ENCODE measurements around the gene STAG1.
"Not testable (repeated sequence)": the region's sequence is repeated elsewhere in the genome, so short reads cannot be mapped to it uniquely, and the experiment has no call there.

STAG1 gene

DNA sequence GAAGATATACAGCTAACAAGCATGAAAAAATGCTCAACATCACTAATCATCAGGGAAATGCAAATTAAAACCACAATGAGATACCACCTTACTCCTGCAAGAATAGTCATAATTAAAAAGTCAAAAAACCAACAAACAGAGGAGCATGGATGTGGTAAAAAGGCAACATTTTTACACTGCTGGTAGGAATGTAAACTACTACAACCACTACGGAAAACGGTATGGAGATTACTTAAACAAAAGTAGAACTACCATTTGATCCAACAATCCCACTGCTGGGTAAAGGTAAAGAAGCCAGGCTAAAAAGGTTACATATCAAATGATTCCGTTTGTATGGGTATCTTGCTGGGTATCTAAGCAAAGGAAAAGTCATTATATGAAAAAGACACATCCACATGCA is 53.8 kb downstream of the STAG1 start:
- FAIRE-seq, result no peak

- FAIRE-seq, result no peak
These were observed 55.4 kb downstream of the STAG1 start for GRCh38 chr3:136696797-136697196.

DNA sequence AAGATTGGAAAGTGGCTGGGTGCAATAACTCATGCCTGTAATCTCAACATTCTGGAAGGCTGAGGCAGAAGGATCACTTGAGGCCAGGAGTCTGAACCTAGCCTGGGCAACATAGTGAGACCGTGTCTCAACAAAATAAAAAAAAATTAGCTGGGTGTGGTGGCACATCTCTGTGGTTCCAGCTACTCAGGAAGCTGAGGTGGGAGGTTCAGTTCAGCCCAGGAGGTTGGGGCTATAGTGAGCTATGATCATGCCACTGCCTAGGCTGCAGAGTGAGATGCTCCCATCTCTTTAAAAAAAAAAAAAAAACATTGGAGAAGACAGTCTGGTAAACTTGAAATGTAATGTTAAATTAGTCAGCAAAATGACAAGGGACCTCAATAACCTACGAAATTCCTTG is 57.9 kb downstream of the STAG1 start:
- FAIRE-seq, result no peak

DNA sequence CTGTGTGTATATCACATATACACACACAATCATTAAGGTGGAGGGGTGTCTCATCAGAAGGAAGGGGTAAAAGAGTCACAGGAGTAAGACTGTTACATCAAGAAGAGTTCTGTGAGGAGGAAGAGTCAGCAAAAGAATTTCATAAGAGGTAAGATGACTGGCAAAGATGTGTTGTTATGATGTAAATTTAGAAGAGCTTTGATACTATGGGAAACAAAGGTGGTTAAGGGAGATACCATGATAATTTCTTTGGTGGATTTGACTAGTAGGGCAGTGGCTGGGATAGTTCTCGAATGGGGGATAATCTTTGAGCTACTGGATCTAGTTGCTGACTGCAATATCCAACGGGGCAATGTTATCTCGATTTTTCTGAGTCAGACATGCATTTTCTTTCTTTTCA is 61.6 kb downstream of the STAG1 start:
- no peak for FAIRE-seq

DNA sequence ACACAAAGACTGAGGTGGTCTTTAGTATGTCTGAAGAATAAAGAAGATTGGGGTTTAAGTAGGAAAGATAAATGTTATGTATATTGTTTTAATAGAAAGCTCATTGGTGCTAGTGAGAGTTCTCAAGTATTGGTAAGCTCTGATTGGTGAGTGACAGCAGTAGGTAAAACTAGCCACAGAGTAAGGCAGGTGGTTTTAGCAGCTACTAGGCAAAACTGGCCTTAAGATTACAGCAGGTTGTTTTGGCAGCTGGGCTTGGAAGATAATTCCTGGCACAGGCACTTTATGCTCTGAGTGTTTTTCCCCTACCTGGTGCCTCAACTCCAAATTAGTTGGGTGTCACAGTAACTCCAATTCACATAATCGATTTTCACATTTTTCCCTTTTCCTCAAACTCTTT is 66.3 kb downstream of the STAG1 start:
- no peak for FAIRE-seq

DNA sequence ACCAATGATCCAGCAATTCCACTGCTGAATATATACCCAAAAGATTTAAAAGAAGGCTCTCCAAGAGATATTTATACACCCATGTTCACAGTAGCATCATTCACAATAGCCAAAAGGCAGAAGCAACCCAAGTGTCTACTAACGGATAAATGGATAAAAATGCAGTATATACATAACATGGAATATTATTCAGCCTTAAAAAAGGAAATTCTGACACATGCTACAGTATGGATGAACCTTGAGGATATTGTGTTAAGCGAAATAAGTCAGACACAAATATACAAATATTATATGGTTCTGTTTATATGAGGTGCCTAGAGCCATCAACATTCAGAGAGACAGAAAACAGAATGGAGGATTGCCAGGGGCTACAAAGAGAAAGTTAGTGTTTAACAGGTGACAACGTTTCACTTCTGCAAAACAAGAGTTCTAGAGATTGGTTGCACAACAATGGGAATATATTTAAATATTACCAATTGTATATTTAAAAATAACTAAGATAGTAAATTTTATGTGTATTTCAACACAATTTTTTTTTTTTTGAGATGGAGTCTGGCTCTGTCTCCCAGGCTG is 69.4 kb downstream of the STAG1 start:
- no peak for FAIRE-seq

GRCh38 chr3:136678981-136679380 is 73.2 kb downstream of the STAG1 start:
- no peak for FAIRE-seq

DNA sequence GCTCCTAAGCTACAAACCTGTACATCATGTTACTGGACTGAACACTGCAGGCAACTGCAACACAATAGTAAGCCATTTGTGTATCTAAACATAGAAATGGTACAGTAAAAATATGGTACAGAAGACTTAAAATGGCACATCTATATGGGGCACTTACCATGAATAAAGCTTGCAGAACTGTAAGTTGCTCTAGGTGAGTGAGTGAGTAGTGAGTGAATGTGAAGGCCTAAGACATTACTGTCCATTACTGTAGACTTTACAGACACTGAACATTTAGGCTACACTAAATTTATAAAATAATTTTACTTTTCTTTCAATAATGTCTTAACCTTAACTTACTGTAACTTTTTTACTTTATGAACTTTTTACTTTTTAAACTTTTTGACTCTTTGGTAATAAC is 76.2 kb downstream of the STAG1 start:
- FAIRE-seq, result no peak

GRCh38 chr3:136675150-136675858 is 76.9 kb downstream of the STAG1 start:
- FAIRE-seq, result no peak

DNA sequence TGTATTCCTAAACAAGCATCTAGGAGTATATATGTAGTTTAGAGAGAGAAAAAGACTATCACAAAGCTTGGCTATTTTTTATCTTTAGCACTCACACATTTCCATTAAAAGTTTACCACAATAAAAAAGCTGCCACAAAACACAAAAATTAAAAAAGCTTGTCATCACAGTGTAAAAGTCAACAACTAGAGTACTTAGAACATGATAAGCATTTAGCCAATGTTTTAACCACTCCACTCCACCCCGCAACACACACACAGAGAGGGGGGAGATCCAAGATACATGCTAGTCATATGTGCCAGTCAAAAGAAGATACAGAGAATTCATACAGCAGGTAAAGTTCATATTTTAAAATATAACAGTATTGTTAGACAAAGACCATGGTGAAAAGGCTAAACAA is 79.7 kb downstream of the STAG1 start:
- FAIRE-seq, result no peak

DNA sequence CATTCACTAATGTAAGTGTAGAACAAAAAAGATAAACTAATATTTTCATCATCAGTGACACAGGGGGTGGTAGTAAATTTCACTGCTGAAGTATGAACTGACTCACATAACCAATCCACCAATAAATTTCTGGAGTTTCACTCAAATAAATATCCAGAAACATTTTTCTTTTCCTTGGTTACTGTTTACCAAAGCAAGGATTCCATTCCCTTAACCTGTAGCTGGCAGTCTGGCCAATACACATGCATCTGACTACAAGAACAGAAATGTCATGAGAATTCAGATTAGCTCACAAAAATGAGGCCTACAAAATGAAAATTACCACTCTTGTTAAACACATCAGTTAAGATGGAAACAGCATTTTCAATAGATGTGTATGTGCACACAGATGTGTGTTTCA is 80.3 kb downstream of the STAG1 start:
- no peak for FAIRE-seq

GRCh38 chr3:136670166-136670565 is 82.0 kb downstream of the STAG1 start:
- no peak for FAIRE-seq

GRCh38 chr3:136667081-136667480 is 85.1 kb downstream of the STAG1 start:
- FAIRE-seq, result no peak

GRCh38 chr3:136666301-136666700 is 85.9 kb downstream of the STAG1 start:
- not testable (repeated sequence) for FAIRE-seq

GRCh38 chr3:136664771-136665170 is 87.4 kb downstream of the STAG1 start:
- FAIRE-seq, result no peak

GRCh38 chr3:136661282-136661681 is 90.9 kb downstream of the STAG1 start:
- FAIRE-seq, result no peak

DNA sequence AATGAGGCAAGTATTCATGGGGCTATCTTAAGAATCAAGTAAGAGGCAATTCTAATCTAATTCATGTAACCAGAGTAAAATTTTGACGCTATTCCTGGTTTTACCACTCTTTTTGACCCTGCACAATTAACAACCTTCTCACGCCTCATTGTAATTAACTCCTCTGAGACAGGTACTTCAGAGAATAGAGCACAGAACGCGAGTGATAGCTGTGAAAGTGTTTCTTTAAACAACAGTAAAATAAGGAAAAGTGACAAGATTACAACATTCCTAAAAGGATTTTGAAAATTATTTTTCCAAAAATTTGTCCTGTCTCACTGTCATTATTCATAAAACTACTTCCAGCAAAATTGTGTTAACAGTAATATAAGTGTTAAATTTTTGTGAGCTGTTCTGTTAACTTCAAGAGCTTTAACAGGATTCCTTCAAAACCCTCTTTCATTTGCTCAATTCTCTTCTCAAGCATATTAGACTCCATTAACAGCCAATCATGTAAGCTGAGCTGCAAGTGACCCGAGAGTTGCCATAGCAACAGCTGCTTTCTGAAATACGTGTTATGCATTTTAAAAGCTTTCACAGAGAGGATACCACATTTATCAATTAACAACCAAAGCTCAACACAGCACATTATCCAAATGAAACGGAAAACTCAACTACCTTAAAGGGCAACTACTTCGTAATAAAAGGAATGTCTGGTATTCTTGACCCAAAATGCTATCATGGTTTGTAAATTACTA is 93.1 kb downstream of the STAG1 start:
- FAIRE-seq, result no peak

- no peak for FAIRE-seq
These were observed 94.7 kb downstream of the STAG1 start for GRCh38 chr3:136657526-136657925.

- no peak for FAIRE-seq
These were observed 98.5 kb downstream of the STAG1 start for GRCh38 chr3:136653628-136654027.

- no peak for FAIRE-seq
These were observed 100.6 kb downstream of the STAG1 start for GRCh38 chr3:136651581-136651980.

- FAIRE-seq, result no peak
These were observed 101.7 kb downstream of the STAG1 start for GRCh38 chr3:136650461-136650860.

- no peak for FAIRE-seq
These were observed 106.3 kb downstream of the STAG1 start for GRCh38 chr3:136645915-136646314.

DNA sequence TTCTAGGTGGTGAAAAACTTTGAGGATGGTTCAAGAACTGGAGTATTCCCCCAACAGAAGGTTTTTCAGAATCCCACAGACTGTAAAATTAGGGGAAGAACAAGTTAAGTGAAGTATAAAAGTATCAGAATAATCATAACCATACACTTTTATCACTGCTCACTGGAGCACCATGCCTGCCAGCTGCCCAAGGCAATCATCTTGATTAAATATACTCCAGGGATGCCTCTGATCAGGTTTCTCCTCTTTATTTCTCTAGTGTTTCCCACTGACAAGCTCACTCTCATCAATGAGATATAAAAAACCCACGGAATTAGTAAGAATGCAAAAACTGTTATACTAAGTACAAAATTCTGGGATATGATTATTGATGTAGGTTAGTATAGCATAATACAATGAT is 108.0 kb downstream of the STAG1 start:
- no peak for FAIRE-seq

DNA sequence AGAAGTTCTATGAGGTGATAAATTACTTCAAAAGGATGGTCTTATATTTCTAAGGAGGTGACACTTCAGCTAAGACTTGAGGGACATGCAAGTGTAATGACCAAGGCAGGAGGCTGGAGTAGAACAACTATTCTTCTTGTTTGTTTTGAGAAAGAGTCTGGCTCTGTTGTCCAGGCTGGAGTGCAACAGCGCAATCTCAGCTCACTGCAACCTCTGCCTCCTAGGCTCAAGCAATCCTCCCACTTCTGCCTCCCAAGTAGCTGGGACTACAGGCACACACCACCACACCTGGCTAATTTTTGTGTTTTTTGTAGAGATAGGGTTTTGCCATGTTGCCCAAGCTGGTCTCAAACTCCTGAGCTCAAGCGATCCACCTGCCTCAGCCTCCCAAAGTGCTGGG is 108.8 kb downstream of the STAG1 start:
- not testable (repeated sequence) for FAIRE-seq
